ENCODE data around the gene ZFYVE27. TPM values are rescaled to one million over a fixed set of nuclear protein-coding genes. Genes with fewer than 3 reads are reported as not detected.

The ZFYVE27 gene
- total and polyA plus RNA-seq, 8 donors, result 20.6 to 35.5 (median 27.5) TPM

DNA sequence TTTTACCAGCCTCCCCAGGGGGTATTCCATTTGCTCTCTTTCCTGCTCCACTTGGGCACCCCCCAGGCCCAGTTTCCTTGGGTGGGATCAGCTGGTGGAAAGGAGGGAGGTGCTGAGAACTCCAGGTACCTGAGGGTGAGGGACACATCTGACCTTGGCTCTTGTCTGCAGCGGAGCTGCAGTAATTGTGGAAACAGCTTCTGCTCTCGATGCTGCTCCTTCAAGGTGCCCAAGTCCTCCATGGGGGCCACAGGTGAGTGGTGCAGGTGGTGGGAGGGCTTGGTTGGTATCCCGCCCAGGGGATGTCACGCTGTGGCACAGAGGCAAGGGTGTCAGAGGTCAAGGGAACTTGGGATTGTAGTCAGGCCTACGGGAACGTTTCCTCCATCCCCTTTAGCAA is 20.5 kb downstream of the ZFYVE27 start:
- TF ChIP-seq, protein P1, sequence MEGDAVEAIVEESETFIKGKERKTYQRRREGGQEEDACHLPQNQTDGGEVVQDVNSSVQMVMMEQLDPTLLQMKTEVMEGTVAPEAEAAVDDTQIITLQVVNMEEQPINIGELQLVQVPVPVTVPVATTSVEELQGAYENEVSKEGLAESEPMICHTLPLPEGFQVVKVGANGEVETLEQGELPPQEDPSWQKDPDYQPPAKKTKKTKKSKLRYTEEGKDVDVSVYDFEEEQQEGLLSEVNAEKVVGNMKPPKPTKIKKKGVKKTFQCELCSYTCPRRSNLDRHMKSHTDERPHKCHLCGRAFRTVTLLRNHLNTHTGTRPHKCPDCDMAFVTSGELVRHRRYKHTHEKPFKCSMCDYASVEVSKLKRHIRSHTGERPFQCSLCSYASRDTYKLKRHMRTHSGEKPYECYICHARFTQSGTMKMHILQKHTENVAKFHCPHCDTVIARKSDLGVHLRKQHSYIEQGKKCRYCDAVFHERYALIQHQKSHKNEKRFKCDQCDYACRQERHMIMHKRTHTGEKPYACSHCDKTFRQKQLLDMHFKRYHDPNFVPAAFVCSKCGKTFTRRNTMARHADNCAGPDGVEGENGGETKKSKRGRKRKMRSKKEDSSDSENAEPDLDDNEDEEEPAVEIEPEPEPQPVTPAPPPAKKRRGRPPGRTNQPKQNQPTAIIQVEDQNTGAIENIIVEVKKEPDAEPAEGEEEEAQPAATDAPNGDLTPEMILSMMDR (IDR thresholded peaks at IDR 0.05), result no peak
- Histone ChIP-seq H3K36me3 (peaks cover 0 to 100% of the 10 kb centered on the region in 2 donors), H3K27ac (no peak overlapping the region), H3K27me3 (no peaks in the 10 kb centered on the region), H3K9me3 (no peaks in the 10 kb centered on the region), H3K4me3 (no peak overlapping the region), H3K4me1 (no peaks in the 10 kb centered on the region)
- peak in 1 of 4 donors; percentile 41 for DNase-seq
- ATAC-seq, result no peak
- intact Hi-C loops (cut with DNase I), result no loop called here

DNA sequence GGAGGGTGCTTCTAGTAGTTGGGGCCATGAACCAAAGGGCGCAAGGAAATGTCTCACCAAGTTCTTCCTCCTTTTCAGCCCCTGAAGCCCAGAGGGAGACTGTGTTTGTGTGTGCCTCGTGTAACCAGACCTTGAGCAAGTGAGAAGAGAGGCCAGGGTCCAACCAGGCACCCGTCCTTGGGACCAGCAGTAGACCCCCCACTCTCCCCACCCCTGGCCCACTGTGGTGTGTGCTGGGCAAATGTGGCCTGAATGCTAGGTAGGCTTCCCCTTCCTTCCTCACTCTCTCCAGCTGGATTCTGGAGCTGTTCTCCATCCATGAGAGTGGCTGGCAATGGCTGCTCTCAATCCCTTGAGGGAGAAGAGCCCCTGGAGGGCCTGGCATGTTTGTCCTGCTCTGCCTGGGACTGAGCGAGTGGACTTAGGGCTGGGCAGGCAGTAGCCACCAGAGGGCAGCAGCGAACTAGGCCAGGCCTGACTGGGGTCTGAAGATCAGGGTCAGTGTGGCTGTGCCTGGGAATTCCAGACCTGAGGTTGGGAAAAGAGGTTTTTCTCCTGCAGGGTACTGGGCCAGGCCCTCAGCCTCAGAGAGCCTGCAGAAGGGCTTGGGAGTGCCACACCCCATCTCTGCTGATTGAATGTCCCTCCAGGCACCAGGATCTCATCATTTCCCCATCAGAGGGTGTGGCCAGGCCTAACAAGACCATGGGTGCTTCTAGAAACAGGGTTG is 22.4 kb downstream of the ZFYVE27 start:
- no peaks in the 10 kb centered on the region for H3K9me3 ChIP-seq
- no peak overlapping the region for H3K4me3 ChIP-seq
- TF ChIP-seq, protein P1 (IDR thresholded peaks at IDR 0.05), result peak; percentile 68 to 77
- DNase-seq, result peak; percentile 49 to 84 (median 70)
- H3K27me3 ChIP-seq, result no peaks in the 10 kb centered on the region
- intact Hi-C loops (cut with DNase I), result no loop called here
- H3K4me1 ChIP-seq, result no peaks in the 10 kb centered on the region
- no peak overlapping the region for H3K27ac ChIP-seq
- peaks cover 0 to 84% of the 10 kb centered on the region in 2 donors for H3K36me3 ChIP-seq
- peak; percentile 97 for ATAC-seq

GRCh38 chr10:97759946-97760345 is 23.0 kb downstream of the ZFYVE27 start:
- Histone ChIP-seq H3K36me3 (peaks cover 0 to 78% of the 10 kb centered on the region in 2 donors), H3K27ac (no peak overlapping the region), H3K27me3 (no peaks in the 10 kb centered on the region), H3K4me3 (no peak overlapping the region), H3K9me3 (no peaks in the 10 kb centered on the region), H3K4me1 (no peaks in the 10 kb centered on the region)
- ATAC-seq, result peak; percentile 9
- peak in 1 of 4 donors; percentile 27 for DNase-seq
- intact Hi-C loops (cut with DNase I), result no loop called here
- TF ChIP-seq, protein P1 (IDR thresholded peaks at IDR 0.05), result no peak

- ATAC-seq, result no peak
- no peaks in the 10 kb centered on the region for H3K27me3 ChIP-seq
- H3K4me3 ChIP-seq, result no peak overlapping the region
- no peaks in the 10 kb centered on the region for H3K9me3 ChIP-seq
- intact Hi-C loops (cut with DNase I), result no loop called here
- H3K4me1 ChIP-seq, result no peaks in the 10 kb centered on the region
- peak in 1 of 4 donors; percentile 61 for DNase-seq
- no peak overlapping the region for H3K27ac ChIP-seq
- TF ChIP-seq, protein P1 (IDR thresholded peaks at IDR 0.05), result no peak
- H3K36me3 ChIP-seq, result peaks cover 0 to 71% of the 10 kb centered on the region in 2 donors
Measured at GRCh38 chr10:97760461-97761257, 23.7 kb downstream of the ZFYVE27 start.

DNA sequence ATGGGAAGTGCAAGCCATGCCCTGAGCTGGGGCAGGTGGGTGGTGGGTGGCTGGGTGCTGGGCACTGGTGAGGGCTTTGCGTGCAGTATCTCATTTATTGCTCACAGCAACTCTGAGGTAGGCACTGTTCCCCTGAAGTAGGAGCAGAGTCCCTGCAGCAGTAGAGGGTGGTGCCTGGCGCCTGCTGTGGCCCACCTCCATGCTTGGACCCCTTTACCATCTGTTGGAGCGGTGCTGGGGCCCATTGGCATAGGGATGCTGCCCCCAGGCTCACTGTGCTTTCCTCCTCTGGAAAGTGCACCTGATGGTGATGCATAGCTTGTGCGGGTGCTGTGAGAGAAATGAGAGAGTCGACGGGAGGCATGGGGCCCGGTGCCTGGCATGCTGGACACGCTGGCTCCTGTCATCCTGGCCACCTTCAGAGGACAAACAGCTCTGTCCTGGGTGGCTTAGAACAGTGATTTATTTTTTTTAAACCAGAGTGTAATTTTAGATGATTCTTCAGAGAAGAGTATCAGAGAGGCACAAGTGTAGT is 24.5 kb downstream of the ZFYVE27 start:
- peak in 1 of 4 donors; percentile 47 for DNase-seq
- ATAC-seq, result no peak
- Histone ChIP-seq H3K36me3 (peaks cover 0 to 64% of the 10 kb centered on the region in 2 donors), H3K27ac (no peak overlapping the region), H3K4me1 (no peaks in the 10 kb centered on the region), H3K9me3 (no peaks in the 10 kb centered on the region), H3K4me3 (no peak overlapping the region), H3K27me3 (no peaks in the 10 kb centered on the region)
- TF ChIP-seq, protein P1 (IDR thresholded peaks at IDR 0.05), result no peak
- intact Hi-C loops (cut with DNase I), result no loop called here

Measured in left lung (tissue), 10 donors.